Measurements from ENCODE around the gene PLAAT5.

Gene PLAAT5

DNA sequence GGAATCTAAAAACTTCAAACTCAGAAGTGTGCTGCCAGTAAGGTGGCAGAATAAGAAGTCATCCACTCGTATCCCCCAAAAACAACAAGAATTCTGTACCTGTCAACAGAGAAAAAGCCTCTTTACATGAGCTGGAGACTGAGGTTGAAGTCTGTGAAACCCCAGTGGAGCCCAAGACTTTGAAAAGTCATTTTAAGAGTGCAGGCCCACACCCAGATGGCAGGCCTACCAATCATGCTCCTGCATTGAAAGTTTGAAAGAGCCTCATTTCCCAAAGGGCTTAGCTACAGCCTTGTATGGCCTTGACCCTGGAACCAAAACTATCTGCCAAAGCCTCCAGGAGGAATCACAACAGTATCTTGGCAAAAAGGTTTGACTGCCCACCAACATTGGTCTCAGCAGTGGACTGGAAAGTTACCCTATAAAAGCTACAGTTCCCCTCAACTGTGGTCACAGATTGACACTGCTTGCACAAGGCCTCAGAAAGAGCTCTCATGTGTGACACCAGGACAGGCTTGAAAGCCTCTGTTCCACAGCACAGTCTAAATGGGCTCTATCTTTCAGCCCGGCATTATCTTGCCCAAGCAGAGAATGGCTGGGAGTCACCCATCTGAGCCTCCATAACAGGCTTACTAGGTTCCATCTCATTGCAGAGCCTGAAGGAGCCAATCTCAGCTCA is 73.7 kb downstream of the PLAAT5 start:
- H3K27ac ChIP-seq, result no peak overlapping the region

More for the DNA sequence above, 73.7 kb downstream of the PLAAT5 start:
- H3K4me3 ChIP-seq, result no peak overlapping the region
